HepG2 (cell line): ENCODE measurements around the gene PCBP1. TPM values are rescaled to one million over a fixed set of nuclear protein-coding genes. Genes with fewer than 3 reads are reported as not detected.

Source experiments
- CEBPZ ChIP-seq: IDR thresholded peaks from 2 replicates; pipeline ENCODE4 v1.6.1; 2012; ENCODE audit warnings: low read length, improper control_type of control experiment
- ESRRA ChIP-seq: sonication (generic); formaldehyde crosslinking; IDR thresholded peaks from 2 replicates; pipeline ENCODE4 v1.5.1; 2020; ENCODE audit warnings: mild to moderate bottlenecking, low read depth, missing genetic modification reagents
- IKZF1 ChIP-seq: fragments of 450-650 bp; IDR thresholded peaks from 2 replicates; pipeline ENCODE4 v1.7.1; 2016
- KLF12 ChIP-seq: sonication (generic); formaldehyde crosslinking; IDR thresholded peaks from 2 replicates; pipeline ENCODE4 v1.4.0; 2020; ENCODE audit warnings: missing genetic modification reagents, borderline replicate concordance
- MLXIP ChIP-seq: sonication (generic); formaldehyde crosslinking; IDR thresholded peaks from 2 replicates; pipeline ENCODE4 v1.9.0; 2021; ENCODE audit warnings: missing genetic modification reagents, borderline replicate concordance
- SIX1 ChIP-seq: sonication (generic); formaldehyde crosslinking; IDR thresholded peaks from 2 replicates; pipeline ENCODE4 v1.4.0; 2020; ENCODE audit warnings: missing genetic modification reagents, borderline replicate concordance
- STAG1 ChIP-seq: sonication (generic); formaldehyde crosslinking; IDR thresholded peaks from 2 replicates; pipeline ENCODE4 v1.4.0; 2020; ENCODE audit warnings: missing genetic modification reagents
- ZBTB46 ChIP-seq: sonication (generic); formaldehyde crosslinking; IDR thresholded peaks from 2 replicates; pipeline ENCODE4 v1.4.0; 2020; ENCODE audit warnings: mild to moderate bottlenecking, missing genetic modification reagents, borderline replicate concordance
- ZHX2 ChIP-seq, 2 experiments: sonication (generic) in 1 of 2; formaldehyde crosslinking in 1 of 2; IDR thresholded peaks; 2 replicates each; pipeline versions ENCODE4 v1.6.1 to v1.9.0; 2014 to 2022; ENCODE audit warnings: antibody characterized with exemption in 1 of 2, borderline replicate concordance in 1 of 2, inconsistent platforms in 1 of 2, low read depth in 1 of 2, missing genetic modification reagents in 1 of 2
- ZKSCAN1 ChIP-seq: fragments of 150-350 bp; IDR thresholded peaks from 2 replicates; pipeline ENCODE4 v1.6.1; 2014; ENCODE audit warnings: low read length
- ZNF253 ChIP-seq: sonication (generic); formaldehyde crosslinking; IDR thresholded peaks from 2 replicates; pipeline ENCODE4 v1.8.0; 2022; ENCODE audit warnings: mild to moderate bottlenecking, missing genetic modification reagents, borderline replicate concordance
- ZNF264 ChIP-seq: sonication (generic); formaldehyde crosslinking; IDR thresholded peaks from 2 replicates; pipeline ENCODE4 v1.4.0; 2020; ENCODE audit warnings: missing genetic modification reagents
- ZNF784 ChIP-seq: sonication (generic); formaldehyde crosslinking; IDR thresholded peaks from 2 replicates; pipeline ENCODE4 v1.5.1; 2020; ENCODE audit warnings: missing genetic modification reagents, mild to moderate bottlenecking, borderline replicate concordance
- ZSCAN9 ChIP-seq: IDR thresholded peaks from 2 replicates; pipeline ENCODE4 v1.6.1; 2016; ENCODE audit warnings: borderline replicate concordance
- polyA plus RNA-seq, 8 experiments: library from polyadenylated mRNA; depleted of rRNA in 3 of 8; stranded (reverse) in 7 of 8; unstranded in 1 of 8; fragments of >200 nt; fragmentation: Illumina TruSeq in 4 of 8; extraction: Trizol in 4 of 8; gene quantifications; 2 replicates each; pipeline versions ENCODE4 v1.2.1 to v1.2.3, GENCODE V29; 2011 to 2016; ENCODE audit warnings: low read depth in 4 of 8, missing spikeins in 1 of 8, mixed read lengths in 1 of 8; ENCODE audit not compliant: insufficient read depth in 1 of 8
- total RNA-seq, 5 experiments: library from RNA; depleted of rRNA; stranded (reverse); fragments of >200 nt; fragmentation: Illumina TruSeq; extraction: Trizol; gene quantifications; 2 replicates each; pipeline ENCODE4 v1.2.3, GENCODE V29; 2016; ENCODE audit warnings: low read depth in 1 of 5

PCBP1 gene
- total and polyA plus RNA-seq, 2 of the 13 experiments (the other 11 are each of a cell fraction or from before 2014, with no cell fraction given): 32.0 to 137 TPM

- TF ChIP-seq MLXIP (CRISPR knock-in tag) (no peak), ZBTB46 (CRISPR knock-in tag) (no peak; the same call in 1 of the 2 replicates), ZKSCAN1 (no peak), ZSCAN9 (no peak; the same call in 1 of the 2 replicates), ZNF253 (CRISPR knock-in tag) (no peak), ZNF784 (CRISPR knock-in tag) (no peak), ZNF264 (CRISPR knock-in tag) (no peak), SIX1 (no peak), ESRRA (no peak), IKZF1 (no peak), ZHX2 (IDR thresholded peaks at IDR 0.05; ENCODE audit: low read depth) (no peak), ZHX2 (CRISPR knock-in tag; IDR thresholded peaks at IDR 0.05; ENCODE audit: borderline replicate concordance) (0 out of 2 replicates have a peak, but pooled peaks have one; percentile 40), CEBPZ (no peak), STAG1 (CRISPR knock-in tag) (no peak), KLF12 (CRISPR knock-in tag) (peak; percentile 30; the same call in 1 of the 2 replicates)
Measured at GRCh38 chr2:70085711-70086277, 1.5 kb upstream of the PCBP1 start (continued).
